ENCODE data around the gene LAMTOR2. TPM values are rescaled to one million over a fixed set of nuclear protein-coding genes. Genes with fewer than 3 reads are reported as not detected.

The LAMTOR2 gene
- total RNA-seq, 1 experiment from 2014 or later = 50.6 TPM

- peak overlapping the region in 2 of 3 experiments; percentile 46 to 62; a peak in 3 of 7 replicates for H3K27ac Mint-ChIP-seq
- no peak overlapping the region for H3T11ph ChIP-seq (ENCODE audit: low read length)
- no peaks in the 10 kb centered on the region for H3K27me3 ChIP-seq (ENCODE audit: insufficient read depth, low read length)
- H3K14ac ChIP-seq (ENCODE audit: insufficient read depth, low read length) = no peak overlapping the region
- no peak overlapping the region for H3K27ac ChIP-seq (ENCODE audit: insufficient read length, low read depth, low read length)
- no peak overlapping the region for H3K4ac ChIP-seq (ENCODE audit: low read depth, low read length)
- H3K4me3 Mint-ChIP-seq = no peak overlapping the region; a peak in 1 of 5 replicates
- no CpG with 5 or more reads among the region's 14 CpGs for WGBS (ENCODE audit: extremely low coverage, insufficient read length, low lambda C conversion rate)
- H3K23me2 ChIP-seq (ENCODE audit: insufficient read length, low read depth, low read length, poor library complexity, severe bottlenecking) = no peaks in the 10 kb centered on the region
- no peaks in the 10 kb centered on the region for H3K9me3 Mint-ChIP-seq
- no peaks in the 10 kb centered on the region for H4K20me1 ChIP-seq (ENCODE audit: control insufficient read depth, insufficient read depth, insufficient read length)
- no peak overlapping the region for H4K8ac ChIP-seq (replicated peaks; ENCODE audit: insufficient read length, low read depth, low read length)
- H4K91ac ChIP-seq (ENCODE audit: insufficient read length, low read depth, low read length) = no peak overlapping the region
- no peak overlapping the region for H3K56ac ChIP-seq (ENCODE audit: insufficient read length, low read depth, low read length)
- H2BK5ac ChIP-seq (ENCODE audit: insufficient read length, low read length) = no peak overlapping the region
- H2BK20ac ChIP-seq (ENCODE audit: low read depth, low read length, poor library complexity, severe bottlenecking) = no peak overlapping the region
- no peaks in the 10 kb centered on the region for H3K27me3 Mint-ChIP-seq (ENCODE audit: low read depth)
- no peak overlapping the region for H2AFZ ChIP-seq (ENCODE audit: low read length)
- H3K79me2 ChIP-seq (ENCODE audit: insufficient read depth, low read length) = no peaks in the 10 kb centered on the region
- no peak overlapping the region for H2BK15ac ChIP-seq (ENCODE audit: low read depth, low read length)
- H3K4me1 Mint-ChIP-seq = peaks cover 33 to 36% of the 10 kb centered on the region in 2 experiments
- H3K36me3 Mint-ChIP-seq (ENCODE audit: insufficient read depth in 1 of 3, low read depth in 3 of 3) = peaks cover 10 to 33% (median 28%) of the 10 kb centered on the region in 3 experiments; a peak in 6 of 7 replicates
- H3K9me3 ChIP-seq (ENCODE audit: control insufficient read depth, low read depth, low read length) = no peaks in the 10 kb centered on the region
- H3K18ac ChIP-seq (ENCODE audit: insufficient read length, low read depth, low read length) = no peak overlapping the region
- no peak overlapping the region for H3K23ac ChIP-seq (ENCODE audit: insufficient read length, low read depth, low read length)
- no peak overlapping the region for H2BK12ac ChIP-seq (ENCODE audit: insufficient read length, low read depth, low read length)
- peaks cover 5% of the 10 kb centered on the region for H3K4me1 ChIP-seq (ENCODE audit: insufficient read depth, low read length)
- no peaks in the 10 kb centered on the region for H3K79me1 ChIP-seq (ENCODE audit: insufficient read depth, low read depth, low read length, poor library complexity, severe bottlenecking)
- no peak overlapping the region for H4K5ac ChIP-seq (ENCODE audit: insufficient read length, low read depth, low read length)
- no peak overlapping the region for H2BK120ac ChIP-seq (ENCODE audit: low read depth, low read length, poor library complexity, severe bottlenecking)
- no peak overlapping the region for H2AK5ac ChIP-seq (ENCODE audit: insufficient read length, low read length)
- no peak overlapping the region for H3K9ac ChIP-seq (ENCODE audit: extremely low read depth, insufficient read length, low read length)
- no peak overlapping the region for H3K4me2 ChIP-seq (ENCODE audit: insufficient read depth, insufficient read length, low read length)
- DNase-seq = peak; percentile 93
- TF ChIP-seq CTCF (conservative IDR thresholded peaks at IDR 0.05) = peak; percentile 90
Measured at GRCh38 chr1:156090840-156091188, 36.2 kb downstream of the LAMTOR2 start.

All from H9 (cell line).